CD4-positive, alpha-beta T cell treated with Interleukin-12 subunit alpha and Interleukin-12 subunit beta, for 1 hour (primary cell): ENCODE results near the gene HIF1AN.

Source experiments
- DNase-seq: peaks from one replicate; pipeline ENCODE4 v3.0.0-alpha.2; 2020

The HIF1AN gene

DNA sequence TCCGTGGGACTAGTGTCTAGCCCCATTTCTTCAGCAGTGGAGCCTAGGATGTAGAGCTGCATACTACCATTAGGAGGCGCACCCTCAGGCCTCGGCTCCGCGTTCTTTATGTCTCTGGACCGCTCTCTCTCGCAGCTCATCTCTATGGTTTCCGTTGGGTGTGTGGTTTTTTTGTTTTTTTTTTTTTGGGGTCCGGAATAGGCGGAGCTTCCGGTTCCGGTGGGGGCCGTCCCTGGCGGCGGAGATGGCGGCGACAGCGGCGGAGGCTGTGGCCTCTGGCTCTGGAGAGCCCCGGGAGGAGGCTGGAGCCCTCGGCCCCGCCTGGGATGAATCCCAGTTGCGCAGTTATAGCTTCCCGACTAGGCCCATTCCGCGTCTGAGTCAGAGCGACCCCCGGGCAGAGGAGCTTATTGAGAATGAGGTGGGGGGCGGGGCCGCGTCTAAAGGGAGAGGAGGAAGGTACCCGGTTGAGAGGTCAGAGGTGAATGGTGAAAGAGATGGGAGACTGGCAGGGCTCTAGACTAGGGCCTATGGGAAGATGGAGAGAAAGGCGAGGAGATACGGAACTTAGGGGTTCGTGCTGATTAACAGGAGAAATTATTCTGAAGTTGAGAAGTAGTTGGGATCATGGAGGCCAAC is at the start of gene HIF1AN:
TSS of gene HIF1AN (plus strand) at position 229 of the 639 bp plus-strand sequence. CDS start at position 245, 16 bp downstream.
- DNase-seq = peak; percentile 94

DNA sequence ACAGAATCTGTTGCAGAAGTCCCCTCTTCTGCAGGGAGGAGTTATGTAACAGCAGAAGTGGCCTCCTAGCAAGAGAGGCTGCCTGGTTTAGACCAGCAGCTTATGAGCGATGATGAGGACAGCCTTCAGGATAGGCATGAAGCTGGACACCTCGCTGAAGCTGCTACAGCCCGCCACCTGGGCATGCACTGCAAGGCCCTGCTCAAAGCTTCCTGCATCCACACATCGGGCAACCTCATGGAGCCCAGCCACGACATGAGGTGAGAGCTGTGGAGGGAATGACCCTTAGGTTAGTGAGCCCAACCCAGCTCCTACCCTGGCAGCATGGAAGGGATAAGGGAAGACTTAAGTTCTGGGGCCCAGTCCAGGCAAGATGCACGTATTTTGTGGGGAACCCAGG is 48.2 kb upstream of the HIF1AN start:
- no peak for DNase-seq

DNA sequence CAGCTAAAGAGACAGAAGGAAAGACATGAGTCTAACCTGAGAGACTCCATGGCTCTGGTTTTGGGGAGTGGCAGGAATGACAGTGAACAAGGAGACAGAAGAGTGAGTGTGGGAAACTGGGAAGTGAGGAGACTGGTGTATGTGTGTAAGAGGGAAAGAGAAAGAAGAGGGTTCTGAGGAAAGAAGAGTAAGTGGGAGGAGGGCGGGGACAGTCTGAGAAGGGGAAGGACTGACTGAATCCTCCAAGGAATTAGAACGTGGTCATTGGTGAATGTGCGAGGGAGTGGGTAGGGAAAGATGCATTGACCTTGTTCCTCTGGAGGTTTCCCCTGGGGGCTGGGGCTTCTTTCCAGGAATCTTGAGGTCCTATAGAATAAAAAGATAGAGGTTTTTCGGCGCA is 46.3 kb upstream of the HIF1AN start:
- DNase-seq = no peak

DNA sequence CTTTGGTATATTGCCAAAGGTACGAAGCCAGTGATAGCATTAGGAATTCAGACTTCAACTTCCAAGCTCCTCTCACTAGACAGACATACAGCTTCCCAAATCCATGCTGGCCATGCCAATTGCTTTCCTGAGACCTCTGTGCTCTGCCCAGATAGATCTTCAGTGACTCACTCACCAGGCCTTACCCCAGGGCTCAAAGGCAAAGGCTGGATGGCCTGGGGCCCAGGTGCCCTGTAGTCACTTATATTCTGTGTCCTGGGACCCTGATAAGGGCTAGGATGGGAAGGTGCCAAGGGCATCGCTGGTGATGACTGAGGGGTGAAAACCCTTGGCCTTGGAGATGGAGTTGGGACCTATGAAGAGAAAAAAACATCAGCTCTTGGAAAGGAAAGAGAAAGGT is 45.2 kb upstream of the HIF1AN start:
- no peak for DNase-seq

DNA sequence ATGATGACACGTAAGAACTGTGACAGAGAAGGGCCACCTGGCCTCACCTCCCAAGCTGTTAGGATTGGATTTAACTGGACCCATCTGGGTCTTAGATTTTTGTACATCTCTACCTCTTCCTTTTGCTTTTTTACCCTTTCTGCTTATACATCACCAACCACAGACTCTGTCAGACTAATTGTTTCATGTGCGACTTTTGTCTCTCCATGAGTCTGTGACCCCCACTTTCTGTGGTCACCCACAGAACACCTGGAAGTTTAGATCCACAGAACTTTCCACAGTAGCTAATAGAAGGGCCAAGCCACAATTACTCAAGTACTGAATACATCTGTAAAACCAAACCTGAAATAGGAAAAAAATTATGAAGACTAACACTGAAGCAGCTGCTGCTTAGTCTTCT is 39.2 kb upstream of the HIF1AN start:
- DNase-seq = no peak

DNA sequence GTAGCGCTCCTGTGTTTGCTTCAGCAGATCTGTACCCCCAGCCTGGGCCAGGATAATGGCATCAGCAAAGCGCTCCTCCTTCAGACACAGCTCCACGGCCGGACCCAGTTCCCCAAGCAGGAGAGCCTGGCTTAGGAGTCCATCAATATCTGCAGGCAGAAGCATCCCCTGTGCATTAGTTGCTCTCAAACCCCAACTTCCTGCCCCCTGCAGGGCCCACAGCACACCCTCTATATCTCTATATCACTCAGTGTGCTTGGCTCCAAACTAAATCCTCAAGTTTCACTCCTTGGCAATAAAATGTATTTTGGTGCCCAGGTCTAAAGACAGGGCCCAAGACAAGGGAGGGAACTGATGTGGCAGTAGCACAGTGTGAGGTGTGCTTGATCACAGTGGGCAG is 37.7 kb upstream of the HIF1AN start:
- no peak for DNase-seq

DNA sequence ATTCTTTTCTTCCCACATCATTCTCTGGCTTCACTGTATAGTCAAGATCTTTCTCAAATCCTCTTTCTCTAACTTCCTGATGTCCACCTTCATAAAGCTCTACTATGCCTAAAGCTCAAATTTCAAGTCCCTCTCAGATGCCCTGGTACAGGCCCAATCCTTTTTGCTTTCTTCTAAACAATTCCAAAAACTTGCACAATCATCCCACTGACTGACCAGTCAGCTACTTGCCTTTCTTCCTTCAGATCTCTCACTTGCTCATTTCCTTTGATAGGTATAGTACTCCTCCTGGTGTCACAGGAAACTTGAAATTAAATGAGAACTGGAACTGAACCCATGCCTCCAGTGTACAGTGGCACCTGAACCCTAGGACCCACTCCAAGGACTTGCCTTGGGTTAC is 34.3 kb upstream of the HIF1AN start:
- DNase-seq = no peak

DNA sequence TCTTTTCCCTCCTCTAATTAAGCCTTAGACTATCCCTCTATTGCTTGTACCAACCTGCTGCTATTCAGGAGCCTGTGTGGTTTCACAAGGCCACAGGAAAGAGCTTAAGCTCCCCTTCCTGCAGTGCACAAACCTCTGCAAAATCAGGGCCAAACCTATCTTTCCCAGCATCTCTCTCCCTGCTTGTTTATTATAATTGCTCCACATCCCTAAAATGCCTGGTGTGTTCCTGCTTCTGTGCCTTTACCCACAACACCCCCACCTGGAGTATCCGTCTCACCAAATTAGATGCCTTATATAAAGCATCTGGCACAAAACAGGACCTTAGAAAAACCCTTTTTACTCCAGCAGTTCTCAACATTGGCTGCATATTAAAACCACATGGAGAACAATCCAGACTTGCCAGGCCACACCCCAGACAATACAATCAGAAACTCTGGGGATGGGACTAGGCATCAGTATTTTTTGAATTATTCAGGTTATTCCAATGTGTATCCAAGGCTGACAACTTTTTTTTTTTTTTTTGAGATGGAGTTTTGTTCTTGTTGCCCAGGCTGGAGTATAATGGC is 32.7 kb upstream of the HIF1AN start:
- DNase-seq = no peak

DNA sequence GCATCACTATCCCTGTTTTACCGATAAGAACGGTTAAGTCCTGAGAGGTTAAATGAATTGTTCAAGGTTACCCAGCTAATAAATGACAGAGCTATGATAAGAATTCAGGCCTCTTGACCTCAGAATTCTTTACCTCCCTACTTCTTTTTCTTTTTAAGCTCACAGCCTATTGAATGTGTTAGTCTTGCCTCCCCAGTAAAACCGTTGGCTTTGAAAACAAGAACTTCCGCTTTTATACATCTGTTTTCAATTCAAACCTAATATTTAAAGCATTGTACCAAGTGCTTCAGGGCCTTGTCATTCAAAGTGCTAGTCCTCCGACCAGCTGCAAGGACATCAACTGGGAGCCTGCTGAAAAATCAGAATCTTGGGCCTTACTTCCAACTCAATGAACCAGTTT is 31.6 kb upstream of the HIF1AN start:
- no peak for DNase-seq

DNA sequence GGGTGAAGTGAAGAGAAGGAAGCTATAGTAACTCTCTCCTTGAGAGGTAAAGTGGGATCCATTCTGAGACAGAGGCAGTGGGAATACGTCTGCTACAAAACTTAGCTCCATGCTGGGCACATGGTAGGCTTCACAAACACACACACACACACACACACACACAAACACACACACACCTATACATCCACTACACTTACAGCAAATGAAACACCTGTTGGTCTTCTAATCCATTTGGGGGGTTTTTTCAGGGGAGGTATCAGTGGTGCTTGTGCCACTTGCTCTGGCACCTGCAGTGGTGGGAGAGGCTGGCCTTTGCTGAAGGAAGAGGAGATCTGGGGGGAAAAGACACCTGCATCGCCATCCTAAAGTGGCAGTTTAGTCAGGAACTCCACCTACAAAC is 30.6 kb upstream of the HIF1AN start:
- no peak for DNase-seq

DNA sequence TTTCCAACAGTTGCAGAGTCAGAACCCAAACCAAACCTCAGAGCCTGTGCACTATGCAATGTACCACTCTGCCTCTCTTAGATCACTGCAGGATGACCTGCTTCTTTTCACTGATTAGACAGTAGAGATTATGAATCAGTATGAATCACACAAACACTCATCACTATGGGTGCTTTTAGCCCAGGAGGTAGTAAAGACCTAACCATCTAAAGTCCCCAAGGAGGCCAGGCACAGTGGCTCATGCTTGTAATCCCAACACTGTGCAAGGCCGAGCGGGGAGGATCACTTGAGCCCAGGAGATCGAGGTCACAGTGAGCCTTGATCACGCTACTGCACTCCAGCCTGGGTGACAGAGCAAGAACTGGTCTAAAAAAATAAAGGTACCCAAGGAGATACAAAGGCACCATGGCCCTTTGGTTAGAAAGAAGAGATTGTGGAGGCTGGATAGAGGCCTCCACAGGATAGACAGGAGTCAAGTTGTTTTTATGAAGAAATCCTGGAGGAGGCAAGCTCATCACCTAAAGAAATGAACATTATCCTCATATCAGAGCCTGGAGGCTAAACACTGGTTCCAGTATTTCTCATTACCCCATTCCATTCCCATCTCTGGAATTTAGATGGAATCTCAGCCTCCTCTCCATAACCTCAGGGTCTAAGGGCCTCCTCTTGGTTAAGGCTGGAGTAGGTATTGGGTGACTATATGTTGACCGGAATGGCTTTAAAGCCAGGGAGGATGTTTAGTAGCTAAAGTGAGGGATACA is 29.0 kb upstream of the HIF1AN start:
- no peak for DNase-seq

DNA sequence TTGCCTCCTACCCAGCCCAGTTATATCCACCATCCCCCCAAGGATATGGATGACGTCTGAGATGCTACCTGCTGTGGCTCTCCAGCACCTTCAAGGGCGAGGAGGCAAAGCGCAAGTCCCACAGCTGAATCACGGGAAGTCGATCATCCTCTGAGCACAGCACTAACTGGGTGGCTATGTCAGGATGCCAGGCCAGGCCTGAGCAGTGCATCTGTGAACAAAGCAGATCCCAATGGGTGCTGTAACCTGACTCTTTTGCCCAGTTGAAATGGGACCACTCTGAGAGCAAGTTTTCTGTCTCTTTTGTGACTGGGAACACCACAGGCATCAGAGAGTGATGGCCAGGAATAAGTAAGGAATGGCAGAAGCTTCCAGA is 28.4 kb upstream of the HIF1AN start:
- DNase-seq = no peak

DNA sequence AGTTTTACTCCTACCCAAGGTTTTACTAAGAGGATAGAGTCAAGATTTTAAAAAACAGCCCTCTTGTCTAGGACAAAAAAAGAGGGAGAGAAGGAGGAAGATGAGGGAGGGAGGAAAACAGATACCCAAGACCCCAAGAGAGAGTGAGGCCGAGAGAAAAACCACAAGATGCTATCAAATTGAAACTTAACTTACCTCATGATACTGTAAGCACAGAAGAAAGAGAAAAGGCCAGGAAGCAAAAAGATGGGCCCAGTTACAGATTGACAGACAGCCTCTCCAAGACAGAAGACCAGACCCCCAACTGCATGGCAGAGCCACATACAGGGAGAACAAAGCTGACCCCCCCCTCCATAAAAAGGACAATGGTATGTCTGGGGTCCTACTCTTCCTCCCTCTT is 27.5 kb upstream of the HIF1AN start:
- DNase-seq = no peak

DNA sequence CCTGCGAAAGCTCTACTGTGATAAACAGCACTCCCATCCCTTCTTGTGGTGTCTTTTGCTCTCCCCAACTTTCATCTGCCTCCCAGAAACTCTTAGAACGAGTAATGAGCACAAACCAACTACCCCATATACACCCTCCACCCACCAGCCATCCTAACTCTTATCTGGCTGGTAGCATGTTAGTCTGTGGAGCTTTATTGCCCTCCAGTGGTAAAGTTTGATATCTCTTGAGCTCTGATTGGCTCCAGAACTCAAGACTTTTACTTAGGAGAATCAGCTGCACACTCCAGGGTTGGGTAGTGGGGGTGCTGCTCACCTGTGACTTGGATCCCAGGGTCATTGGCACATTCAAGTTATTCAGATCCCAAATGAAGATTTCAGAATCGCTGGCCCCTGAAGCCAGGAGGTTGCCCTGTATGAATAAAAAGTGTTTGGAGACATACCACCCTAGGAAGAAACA is 27.0 kb upstream of the HIF1AN start:
- DNase-seq = peak; percentile 78

DNA sequence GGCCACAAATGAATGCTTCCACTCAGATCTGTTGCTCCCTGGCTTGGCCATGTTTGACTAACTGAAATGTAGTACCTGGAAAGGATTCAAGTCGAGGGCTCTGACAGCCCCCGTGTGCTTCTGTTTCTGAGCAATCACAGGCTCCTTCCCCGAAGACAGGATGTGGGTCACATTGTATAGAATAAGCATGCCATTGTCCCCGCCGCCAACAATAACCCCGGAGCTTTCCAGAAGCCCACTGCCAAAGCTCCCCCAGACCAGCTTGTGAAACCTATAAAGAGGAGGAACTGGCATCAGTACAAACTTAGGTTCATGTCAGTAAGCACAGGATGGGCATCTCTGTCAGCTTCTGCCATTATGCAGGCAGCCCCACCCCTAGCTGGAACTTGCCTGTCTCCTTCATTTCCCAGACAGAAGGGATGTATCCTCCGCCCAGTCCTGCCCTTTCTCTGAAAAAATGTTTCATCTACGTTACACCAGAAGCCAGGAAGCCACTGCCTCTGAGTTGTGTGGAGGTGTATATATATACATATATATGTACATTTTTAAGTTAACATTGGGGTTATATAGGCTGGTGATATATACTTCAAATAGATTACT is 26.4 kb upstream of the HIF1AN start:
- peak; percentile 40 for DNase-seq

DNA sequence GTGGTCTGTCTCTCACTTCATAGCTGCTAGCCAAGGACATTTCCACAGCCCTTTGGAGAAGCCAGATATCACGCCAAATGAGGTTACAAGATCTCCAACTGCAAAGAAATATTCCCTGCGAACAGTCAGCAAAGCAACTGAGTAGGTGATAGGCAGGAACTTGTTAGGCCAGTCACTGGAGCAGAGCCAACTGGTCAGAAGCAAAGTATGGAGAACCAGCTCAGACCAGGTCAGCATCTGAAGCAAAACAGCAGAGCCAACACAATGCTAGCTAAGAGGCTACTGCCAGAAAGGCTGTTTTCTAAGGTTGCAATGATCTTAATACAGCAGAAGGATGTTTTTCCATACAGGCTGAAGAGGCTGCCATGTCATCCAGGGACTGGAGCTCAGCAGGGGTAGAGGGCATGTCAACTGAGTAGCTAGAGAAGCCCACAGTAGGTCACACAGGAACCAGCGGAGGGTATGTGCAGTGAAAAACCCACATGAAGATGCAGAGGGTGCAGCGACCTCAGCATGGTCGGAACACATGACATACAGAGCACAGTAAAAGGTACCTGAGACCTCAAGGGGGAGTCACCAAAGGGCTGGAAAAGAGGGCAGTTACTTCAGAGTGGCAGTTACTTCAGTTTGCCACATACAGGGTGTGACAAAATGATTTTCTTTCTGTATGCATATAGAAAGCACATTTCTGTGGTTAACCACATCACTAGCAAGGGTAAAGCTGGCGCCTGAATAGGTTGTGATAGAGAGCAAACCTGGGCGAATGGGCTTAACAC is 25.0 kb upstream of the HIF1AN start:
- peak; percentile 80 for DNase-seq

DNA sequence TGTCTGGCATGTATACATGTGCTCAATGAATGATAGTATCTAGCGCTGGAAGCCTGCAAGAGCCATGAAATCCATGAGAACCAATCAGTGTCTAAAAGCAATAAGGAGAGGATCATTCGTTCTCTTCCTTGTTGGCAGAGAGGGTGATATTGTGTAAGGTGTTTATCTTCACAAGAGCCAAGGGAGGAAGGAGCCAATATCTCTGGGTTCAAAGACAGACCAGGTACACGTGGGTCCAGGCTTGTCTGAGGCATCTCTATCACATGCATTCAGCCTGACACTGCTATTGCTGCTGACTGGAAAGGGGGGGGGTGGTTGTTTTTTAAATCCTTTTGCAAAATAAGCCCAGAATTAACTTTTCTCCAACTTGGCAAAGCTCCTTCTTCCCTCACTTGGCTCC is 20.1 kb upstream of the HIF1AN start:
- DNase-seq = no peak

DNA sequence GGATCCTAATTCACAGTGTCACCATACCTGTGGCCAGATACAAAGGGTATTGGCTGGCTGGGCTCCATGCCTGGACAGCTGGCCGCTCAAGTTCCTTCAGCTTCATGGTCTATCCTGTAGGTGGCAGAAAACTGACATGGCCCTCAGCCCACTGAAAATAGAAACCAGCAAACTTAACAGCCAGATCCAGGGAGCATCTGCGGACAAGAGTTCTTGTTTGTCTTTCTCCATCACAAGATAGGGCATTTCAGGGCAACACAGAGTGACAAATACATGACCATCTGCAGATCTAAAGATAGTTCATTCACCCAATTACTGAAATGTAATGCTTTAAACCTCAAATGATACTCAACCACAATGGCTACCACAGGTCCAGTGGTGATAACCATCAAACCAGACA is 18.9 kb upstream of the HIF1AN start:
- no peak for DNase-seq

DNA sequence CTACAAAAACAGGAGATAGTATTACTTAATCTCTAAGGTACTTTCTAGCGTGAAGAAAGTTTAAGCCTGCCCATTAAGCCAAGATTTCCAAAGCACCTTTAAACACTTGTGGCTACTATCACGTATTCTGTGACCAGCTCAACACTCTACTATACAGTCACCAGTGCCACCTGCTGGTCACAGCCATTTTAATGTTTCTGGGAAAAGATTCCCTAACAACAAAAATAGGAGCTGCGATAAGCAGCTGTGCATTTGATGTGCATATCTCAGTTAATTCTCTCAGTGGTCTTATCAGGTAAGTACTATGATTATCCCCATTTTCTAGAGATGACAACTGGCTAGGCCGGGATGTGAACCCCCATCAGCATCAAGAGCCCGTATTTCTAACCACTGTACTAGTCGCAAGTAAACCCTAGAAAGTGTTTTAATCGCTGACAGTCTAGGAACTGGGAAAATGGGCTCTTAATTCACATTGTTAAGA is 16.9 kb upstream of the HIF1AN start:
- peak; percentile 68 for DNase-seq

DNA sequence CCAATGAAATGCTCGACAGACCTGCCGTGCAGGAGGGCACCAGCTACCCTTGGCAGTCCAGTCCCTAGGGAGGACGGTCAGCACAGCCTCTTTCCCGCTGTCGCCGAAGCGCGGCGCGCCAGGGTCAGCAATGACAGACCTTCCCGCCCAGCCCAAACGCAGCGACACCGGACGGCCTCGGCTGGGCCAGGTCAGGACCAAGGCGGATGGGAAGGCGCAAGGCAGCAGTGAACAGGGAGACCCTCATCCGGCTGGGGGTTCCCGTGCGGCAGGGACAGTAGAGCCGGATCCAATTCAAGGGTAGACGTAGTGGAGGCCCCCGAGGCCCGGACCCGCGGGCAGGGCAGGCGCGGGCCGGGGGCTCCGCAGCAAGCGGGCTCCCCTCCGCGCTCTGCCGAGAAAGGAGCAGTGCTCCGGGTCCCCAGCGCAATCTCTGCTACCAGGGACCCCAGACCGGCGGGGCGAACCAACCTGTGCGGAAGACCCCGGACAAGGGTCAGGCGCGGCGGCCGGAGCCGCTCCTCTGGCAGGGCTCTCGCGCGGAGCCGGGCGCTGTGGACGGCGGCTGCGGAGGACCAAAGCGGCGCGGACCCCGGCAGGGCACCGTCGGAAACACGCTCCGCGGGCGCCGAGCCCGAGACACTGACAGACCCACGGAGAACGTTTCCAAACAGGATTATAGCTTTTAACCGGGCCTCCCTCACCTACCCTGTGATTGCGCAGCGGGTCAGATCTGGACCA is 16.3 kb upstream of the HIF1AN start, which contains the start of gene SEC31B:
TSS of gene SEC31B (minus strand) at position 551 of the 741 bp plus-strand sequence. CDS start 2,909 bp downstream, outside the sequence.
- no peak for DNase-seq

DNA sequence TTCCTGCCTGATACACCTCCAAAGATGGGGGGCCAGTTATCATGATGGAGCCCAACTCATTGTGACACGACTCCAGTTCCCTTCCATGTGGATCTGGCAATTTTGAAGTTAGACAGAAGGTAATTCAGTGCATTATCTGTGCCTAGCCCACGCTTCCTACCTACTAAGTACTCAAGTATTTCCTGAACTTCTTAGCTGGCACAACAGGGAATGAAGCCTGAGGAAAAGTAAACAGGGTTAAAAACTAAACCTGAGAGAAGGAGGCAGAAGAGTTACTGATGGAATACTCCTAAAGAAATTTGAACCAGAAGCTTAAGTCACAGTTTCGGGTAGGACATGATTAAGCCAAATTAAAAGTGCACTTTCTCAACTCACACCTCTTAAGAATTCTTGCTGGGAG is 14.9 kb upstream of the HIF1AN start:
- no peak for DNase-seq
